HL-60/S4 treated with phorbol 12-myristate 13-acetate at 8.2 ng/mL for 4 days and 3 days (cell line): ENCODE data around the gene TTC3.

Experiments used
- in situ Hi-C: fragments of 300-500 bp; cut with MboI; formaldehyde crosslinking; loops from 2 replicates; pipeline ENCODE4 v1.15.0; 2022; ENCODE audit warnings: low sequenced_read_pairs

The TTC3 gene

DNA sequence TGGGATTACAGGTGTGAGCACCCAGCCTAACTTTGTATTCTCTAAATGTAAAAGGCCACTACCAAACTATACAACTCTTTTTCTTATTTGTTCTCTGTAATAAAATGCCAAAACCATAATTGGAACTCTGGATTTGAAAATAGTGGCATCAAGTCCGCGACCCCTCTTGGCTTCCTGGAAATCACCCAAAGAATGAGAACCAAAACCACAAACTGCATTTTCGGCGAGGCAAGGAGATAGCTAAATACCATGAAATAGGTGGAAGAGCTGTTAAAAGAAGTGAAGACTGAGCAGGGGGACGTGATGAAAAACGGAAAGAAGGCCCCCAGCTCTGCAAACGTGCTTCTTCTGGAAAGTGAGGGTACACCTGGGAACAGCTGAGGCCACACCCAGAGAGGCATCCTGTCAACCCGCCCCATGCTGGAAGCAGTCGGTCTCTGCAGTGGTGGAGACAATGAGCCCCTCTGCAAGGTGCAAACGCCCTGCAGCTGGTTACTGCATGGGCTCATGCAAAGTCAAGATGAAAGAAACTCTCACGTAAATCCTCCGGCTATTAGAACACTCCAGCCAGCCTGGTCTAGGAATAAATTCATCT, 171.5 kb downstream of the TTC3 start:
- in situ Hi-C loops, result no loop called here

DNA sequence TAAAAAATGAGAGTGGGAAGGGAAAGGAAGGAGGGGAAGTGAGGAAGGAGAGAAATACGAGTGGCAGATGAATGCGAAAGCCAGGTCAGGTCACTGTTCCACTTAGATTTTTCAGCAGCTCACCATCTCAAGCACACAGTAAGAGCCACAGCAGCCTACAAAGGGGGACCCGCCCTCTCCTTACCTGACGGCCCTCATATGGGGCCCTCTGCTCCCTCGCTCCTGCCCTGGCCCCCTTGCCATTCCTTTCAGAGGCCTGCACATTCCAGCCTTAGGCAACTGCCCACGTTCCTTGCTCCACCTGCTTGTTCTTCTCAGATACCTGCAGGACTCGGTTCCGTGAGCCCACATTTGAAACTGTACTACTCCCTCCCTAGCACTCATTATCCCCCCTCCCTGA, 172.1 kb downstream of the TTC3 start:
- in situ Hi-C loops, result no loop called here

DNA sequence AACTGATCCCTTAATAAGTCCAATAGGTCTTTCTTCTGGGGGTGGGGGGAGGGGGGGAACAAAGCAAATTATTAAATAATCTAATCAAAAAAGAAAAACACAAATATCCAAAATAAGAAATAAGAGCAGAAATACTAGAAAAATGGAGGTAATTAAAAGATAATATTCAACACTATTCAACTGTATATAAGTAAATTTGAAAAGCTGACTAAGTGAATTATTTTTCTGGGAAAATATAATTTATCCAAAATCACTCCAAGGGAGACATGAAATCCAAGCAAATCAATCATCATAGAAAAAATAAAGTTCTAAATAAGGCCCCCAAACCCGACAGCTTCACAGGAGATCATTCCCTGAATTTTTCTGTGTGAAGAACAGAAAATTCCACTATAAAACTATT, 175.2 kb downstream of the TTC3 start:
- in situ Hi-C loops, result no loop called here

DNA sequence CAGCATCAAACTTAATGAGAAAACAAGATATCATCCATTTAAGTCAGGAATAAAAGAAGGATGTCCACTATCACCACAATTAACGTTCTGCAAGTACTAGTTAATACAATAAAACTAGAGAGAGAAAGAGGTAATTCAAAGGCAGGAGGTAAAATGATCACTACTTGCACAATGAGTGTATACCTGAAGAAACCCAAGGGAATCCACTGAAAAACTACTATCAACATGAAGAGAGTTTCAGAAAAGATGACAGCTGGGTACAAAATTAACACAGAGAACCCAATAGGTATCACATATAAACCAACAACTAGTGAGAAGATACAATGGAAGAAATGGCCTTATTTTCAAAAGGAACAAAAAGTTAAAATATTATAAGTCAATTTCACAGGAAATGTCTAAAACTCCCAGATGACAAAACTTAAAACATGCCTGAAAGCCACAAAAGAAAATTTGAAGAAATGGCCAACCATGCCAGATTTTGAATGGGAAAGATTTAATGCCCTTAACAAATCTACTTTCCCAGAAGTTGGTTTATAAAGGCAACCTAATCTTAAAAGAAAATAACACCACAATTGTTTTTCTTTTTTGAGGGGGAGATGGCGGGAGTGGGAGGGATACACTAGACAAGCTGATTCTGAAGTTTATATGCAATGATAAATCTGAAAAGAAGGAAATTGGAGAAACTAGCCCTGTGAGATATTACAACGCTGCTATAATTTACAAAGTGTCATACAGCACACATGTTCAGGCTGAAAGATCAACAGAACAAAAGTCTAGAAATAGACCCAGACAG, 176.3 kb downstream of the TTC3 start:
- in situ Hi-C loops, result no loop called here

DNA sequence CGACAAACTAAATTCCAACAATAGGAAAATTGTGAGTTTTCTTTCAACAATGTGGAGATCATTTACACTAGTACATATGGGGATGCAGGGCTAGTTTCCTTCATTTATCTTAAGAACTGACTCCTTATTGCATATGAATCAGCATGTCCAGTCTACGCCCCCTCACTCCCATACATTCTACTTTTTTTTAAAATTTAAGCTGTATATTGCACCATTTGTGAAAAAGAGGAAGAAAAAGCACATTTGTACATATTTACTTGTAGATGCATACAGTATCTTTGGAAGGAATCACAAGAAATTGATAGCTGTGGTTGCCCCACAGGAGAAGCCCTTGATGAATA, 178.2 kb downstream of the TTC3 start:
- in situ Hi-C loops, result no loop called here
